Pons (tissue), 1 donor: ENCODE results near the gene MEIKIN.

Experiments
- DNase-seq: peaks from one replicate; pipeline ENCODE4 v3.0.0-alpha.2; 2016; ENCODE audit warnings: low spot score

The MEIKIN gene

GRCh38 chr5:131973089-131973712 is 27.7 kb upstream of the MEIKIN start:
- DNase-seq: no peak

- DNase-seq: no peak
These were observed 23.0 kb upstream of the MEIKIN start for GRCh38 chr5:131968396-131968954.

GRCh38 chr5:131966551-131966950 is 21.1 kb upstream of the MEIKIN start:
- no peak for DNase-seq

- DNase-seq: no peak
These were observed 20.5 kb upstream of the MEIKIN start for GRCh38 chr5:131965826-131966415.

GRCh38 chr5:131959906-131960305 is 14.4 kb upstream of the MEIKIN start:
- no peak for DNase-seq

GRCh38 chr5:131959136-131959535 is 13.7 kb upstream of the MEIKIN start:
- DNase-seq: no peak

- DNase-seq: peak; percentile 61
These were observed 12.4 kb upstream of the MEIKIN start for GRCh38 chr5:131957721-131958441.

- no peak for DNase-seq
These were observed 8.5 kb upstream of the MEIKIN start for GRCh38 chr5:131953969-131954368.

- no peak for DNase-seq
These were observed 6.9 kb upstream of the MEIKIN start for GRCh38 chr5:131952301-131952857.

- DNase-seq: no peak
These were observed 5.2 kb upstream of the MEIKIN start for GRCh38 chr5:131950706-131951105.

- no peak for DNase-seq
These were observed 2.0 kb upstream of the MEIKIN start for GRCh38 chr5:131947445-131947844.

GRCh38 chr5:131944702-131945550 is 537 bp downstream of the MEIKIN start:
- no peak for DNase-seq

- no peak for DNase-seq
These were observed 1.5 kb downstream of the MEIKIN start for GRCh38 chr5:131943916-131944315.

- no peak for DNase-seq
These were observed 3.4 kb downstream of the MEIKIN start for GRCh38 chr5:131942016-131942415.

GRCh38 chr5:131939690-131940345 is 5.6 kb downstream of the MEIKIN start:
- DNase-seq: no peak

- no peak for DNase-seq
These were observed 13.2 kb downstream of the MEIKIN start for GRCh38 chr5:131932235-131932634.

- no peak for DNase-seq
These were observed 16.5 kb downstream of the MEIKIN start for GRCh38 chr5:131928957-131929356.

- no peak for DNase-seq
These were observed 19.3 kb downstream of the MEIKIN start for GRCh38 chr5:131926168-131926567.

GRCh38 chr5:131916481-131916880 is 29.0 kb downstream of the MEIKIN start:
- DNase-seq: no peak

- DNase-seq: no peak
These were observed 31.0 kb downstream of the MEIKIN start for GRCh38 chr5:131914472-131914871.

- DNase-seq: no peak
These were observed 31.9 kb downstream of the MEIKIN start for GRCh38 chr5:131913603-131914002.
